MM.1S (cell line): Measurements from ENCODE around the gene DHRS7.

Experiments
- DNase-seq: peaks from one replicate; pipeline ENCODE4 v3.0.0-alpha.2; 2015
- H2AFZ ChIP-seq: fragments of 300-600 bp; sonication (generic); 2 replicates; pipeline ENCODE4 v1.6.0; 2016; ENCODE audit warnings: antibody characterized with exemption, low read length
- H3F3A ChIP-seq: fragments of 300-600 bp; sonication (generic); 2 replicates; pipeline ENCODE4 v1.6.1; 2016; ENCODE audit warnings: mild to moderate bottlenecking, antibody characterized with exemption, low read length, moderate library complexity, mixed read lengths; ENCODE audit not compliant: insufficient read depth
- H3K27ac ChIP-seq: fragments of 300-600 bp; sonication (generic); 2 replicates; pipeline ENCODE4 v1.5.1; 2016; ENCODE audit warnings: mild to moderate bottlenecking, low read length
- H3K27me3 ChIP-seq: fragments of 300-600 bp; sonication (generic); replicated peaks from 2 replicates; pipeline ENCODE4 v1.6.0; 2016; ENCODE audit warnings: low read length; ENCODE audit not compliant: insufficient read depth
- H3K36me3 ChIP-seq: fragments of 300-600 bp; sonication (generic); replicated peaks from 2 replicates; pipeline ENCODE4 v1.6.1; 2016; ENCODE audit warnings: mild to moderate bottlenecking, low read length, mixed read lengths; ENCODE audit not compliant: insufficient read depth
- H3K4me1 ChIP-seq: fragments of 300-600 bp; sonication (generic); 2 replicates; pipeline ENCODE4 v1.6.1; 2016; ENCODE audit warnings: low read length, mixed read lengths
- H3K4me2 ChIP-seq: fragments of 300-600 bp; sonication (generic); 2 replicates; pipeline ENCODE4 v1.6.0; 2016; ENCODE audit warnings: low read depth, low read length
- H3K4me3 ChIP-seq: fragments of 300-600 bp; sonication (generic); 2 replicates; pipeline ENCODE4 v1.5.1; 2016; ENCODE audit warnings: low read length, mixed read lengths
- H3K79me2 ChIP-seq: fragments of 300-600 bp; sonication (generic); 2 replicates; pipeline ENCODE4 v1.6.1; 2016; ENCODE audit warnings: mixed run types, low read length, mixed read lengths
- H3K9ac ChIP-seq: fragments of 300-600 bp; sonication (generic); 2 replicates; pipeline ENCODE4 v1.6.1; 2016; ENCODE audit warnings: low read length, mixed read lengths
- H3K9me2 ChIP-seq: fragments of 300-600 bp; sonication (generic); replicated peaks from 2 replicates; pipeline ENCODE4 v1.6.1; 2016; ENCODE audit warnings: mild to moderate bottlenecking, low read length, mixed read lengths; ENCODE audit not compliant: insufficient read depth
- H3K9me3 ChIP-seq: fragments of 300-600 bp; sonication (generic); replicated peaks from 2 replicates; pipeline ENCODE4 v1.6.1; 2016; ENCODE audit warnings: mild to moderate bottlenecking, low read length, mixed read lengths; ENCODE audit not compliant: insufficient read depth
- H4K20me1 ChIP-seq: fragments of 300-600 bp; sonication (generic); 2 replicates; pipeline ENCODE4 v1.6.1; 2016; ENCODE audit warnings: mild to moderate bottlenecking, low read length, moderate library complexity, mixed read lengths; ENCODE audit not compliant: insufficient read depth
- EZH2 ChIP-seq: fragments of 300-600 bp; sonication (generic); optimal IDR thresholded peaks from 2 replicates; pipeline ENCODE3; 2017; ENCODE audit warnings: low read depth, mild to moderate bottlenecking, antibody characterized with exemption, low read length, mixed read lengths
- EZH2phosphoT487 ChIP-seq: fragments of 300-600 bp; sonication (generic); IDR thresholded peaks from 2 replicates; pipeline ENCODE4 v1.6.1; 2018; ENCODE audit warnings: antibody characterized with exemption, low read length
- TF ChIP-seq, protein P1 (sequence below): fragments of 300-600 bp; sonication (generic); IDR thresholded peaks from 2 replicates; pipeline ENCODE4 v1.5.1; 2016; ENCODE audit warnings: antibody characterized with exemption, low read length, mixed read lengths

DHRS7 gene

DNA sequence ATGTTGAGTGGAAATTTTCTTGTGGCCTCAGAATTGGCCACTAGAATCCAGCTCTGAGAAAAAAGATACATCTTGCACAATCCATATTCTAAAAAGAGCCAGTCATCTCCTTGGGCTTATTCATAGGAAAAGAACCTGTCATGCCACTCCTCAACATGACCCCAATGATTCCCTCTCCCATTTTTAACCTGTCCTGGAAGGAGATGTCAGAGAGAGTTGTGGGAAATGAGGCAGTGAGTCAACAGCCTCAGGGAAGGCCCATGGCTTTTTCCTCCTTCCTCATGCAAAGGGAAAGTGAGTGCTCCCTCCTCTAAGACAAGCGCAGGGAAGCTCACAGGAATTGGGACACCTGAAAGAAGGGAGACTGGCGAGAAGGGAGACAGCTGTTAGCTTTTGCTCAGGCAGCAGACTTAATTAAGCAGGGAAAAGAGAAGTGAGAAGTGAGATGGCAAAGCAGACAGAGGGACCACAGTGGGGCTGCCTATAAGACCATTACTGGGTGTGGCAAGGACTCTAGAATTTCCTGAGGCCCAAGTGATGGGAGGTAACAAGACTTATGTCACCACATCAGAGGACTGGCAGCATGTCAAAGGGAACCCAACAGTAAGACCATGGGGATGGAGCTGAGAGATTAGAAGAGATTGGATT is 10.2 kb upstream of the DHRS7 start:
- no peak overlapping the region for H3K27ac ChIP-seq
- H3K4me3 ChIP-seq: no peak overlapping the region
- no peaks in the 10 kb centered on the region for H3K27me3 ChIP-seq
- no peaks in the 10 kb centered on the region for H3K4me1 ChIP-seq
- no peaks in the 10 kb centered on the region for H4K20me1 ChIP-seq
- no peaks in the 10 kb centered on the region for H3K9me3 ChIP-seq
- no peak for DNase-seq
- no peaks in the 10 kb centered on the region for H3F3A ChIP-seq
- H3K9ac ChIP-seq: no peak overlapping the region
- H3K4me2 ChIP-seq: no peak overlapping the region
- H2AFZ ChIP-seq: no peak overlapping the region
- H3K9me2 ChIP-seq: no peaks in the 10 kb centered on the region
- no peaks in the 10 kb centered on the region for H3K36me3 ChIP-seq
- TF ChIP-seq, protein P1, sequence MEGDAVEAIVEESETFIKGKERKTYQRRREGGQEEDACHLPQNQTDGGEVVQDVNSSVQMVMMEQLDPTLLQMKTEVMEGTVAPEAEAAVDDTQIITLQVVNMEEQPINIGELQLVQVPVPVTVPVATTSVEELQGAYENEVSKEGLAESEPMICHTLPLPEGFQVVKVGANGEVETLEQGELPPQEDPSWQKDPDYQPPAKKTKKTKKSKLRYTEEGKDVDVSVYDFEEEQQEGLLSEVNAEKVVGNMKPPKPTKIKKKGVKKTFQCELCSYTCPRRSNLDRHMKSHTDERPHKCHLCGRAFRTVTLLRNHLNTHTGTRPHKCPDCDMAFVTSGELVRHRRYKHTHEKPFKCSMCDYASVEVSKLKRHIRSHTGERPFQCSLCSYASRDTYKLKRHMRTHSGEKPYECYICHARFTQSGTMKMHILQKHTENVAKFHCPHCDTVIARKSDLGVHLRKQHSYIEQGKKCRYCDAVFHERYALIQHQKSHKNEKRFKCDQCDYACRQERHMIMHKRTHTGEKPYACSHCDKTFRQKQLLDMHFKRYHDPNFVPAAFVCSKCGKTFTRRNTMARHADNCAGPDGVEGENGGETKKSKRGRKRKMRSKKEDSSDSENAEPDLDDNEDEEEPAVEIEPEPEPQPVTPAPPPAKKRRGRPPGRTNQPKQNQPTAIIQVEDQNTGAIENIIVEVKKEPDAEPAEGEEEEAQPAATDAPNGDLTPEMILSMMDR: no peak
- TF ChIP-seq EZH2 (no peak), EZH2phosphoT487 (no peak)
- no peaks in the 10 kb centered on the region for H3K79me2 ChIP-seq

DNA sequence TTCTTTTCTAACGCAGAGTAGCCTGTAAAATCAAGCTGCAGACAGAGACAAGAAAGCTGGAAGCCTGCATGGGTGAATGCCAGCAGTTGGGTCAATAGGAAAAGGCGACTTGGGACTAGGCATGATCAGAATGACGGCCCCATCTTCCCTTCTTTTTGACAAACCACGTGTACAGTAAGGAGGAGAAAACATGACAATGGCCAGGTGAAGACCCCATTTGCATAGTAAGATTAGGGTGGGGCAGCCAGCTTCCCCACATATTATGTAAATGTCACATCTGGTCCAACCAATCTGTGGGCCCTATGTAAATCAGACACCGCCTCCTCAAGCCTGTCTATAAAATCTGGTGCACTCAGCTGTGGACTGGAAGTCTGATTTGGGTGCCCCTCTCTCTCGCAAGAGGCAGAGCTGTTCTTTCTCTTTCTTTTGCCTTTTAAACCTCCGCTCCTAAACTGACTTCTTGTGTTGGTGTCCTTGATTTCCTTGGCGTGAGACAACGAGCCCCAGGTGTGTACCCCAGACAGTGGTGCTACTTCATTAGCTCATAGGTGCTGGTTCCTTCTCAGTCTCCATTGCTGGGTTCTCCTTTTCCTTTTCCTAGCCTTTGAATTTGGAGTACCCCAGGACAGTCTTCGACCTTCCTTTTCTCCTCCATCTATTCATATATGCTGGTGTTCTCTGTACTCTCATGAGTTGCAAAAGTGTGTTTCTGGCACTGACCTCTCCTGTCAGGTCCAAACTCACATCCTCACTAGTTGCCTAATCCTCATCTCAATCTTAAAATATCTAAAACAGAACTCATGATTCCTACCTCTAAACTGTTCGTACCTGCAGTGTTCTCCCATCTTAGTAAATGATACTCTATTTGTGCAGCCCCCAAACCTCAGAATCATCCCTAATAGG is 9.4 kb upstream of the DHRS7 start:
- DNase-seq: no peak
- Histone ChIP-seq H3K79me2 (no peaks in the 10 kb centered on the region), H3K4me3 (no peak overlapping the region), H3K4me2 (no peak overlapping the region), H3K4me1 (no peaks in the 10 kb centered on the region), H3K9me2 (no peaks in the 10 kb centered on the region), H2AFZ (no peak overlapping the region), H3K9ac (no peak overlapping the region), H3K27ac (no peak overlapping the region), H3K27me3 (no peaks in the 10 kb centered on the region), H3K36me3 (no peaks in the 10 kb centered on the region), H4K20me1 (no peaks in the 10 kb centered on the region), H3K9me3 (no peaks in the 10 kb centered on the region), H3F3A (no peaks in the 10 kb centered on the region)
- TF ChIP-seq, protein P1: no peak
- TF ChIP-seq EZH2phosphoT487 (no peak), EZH2 (no peak)

DNA sequence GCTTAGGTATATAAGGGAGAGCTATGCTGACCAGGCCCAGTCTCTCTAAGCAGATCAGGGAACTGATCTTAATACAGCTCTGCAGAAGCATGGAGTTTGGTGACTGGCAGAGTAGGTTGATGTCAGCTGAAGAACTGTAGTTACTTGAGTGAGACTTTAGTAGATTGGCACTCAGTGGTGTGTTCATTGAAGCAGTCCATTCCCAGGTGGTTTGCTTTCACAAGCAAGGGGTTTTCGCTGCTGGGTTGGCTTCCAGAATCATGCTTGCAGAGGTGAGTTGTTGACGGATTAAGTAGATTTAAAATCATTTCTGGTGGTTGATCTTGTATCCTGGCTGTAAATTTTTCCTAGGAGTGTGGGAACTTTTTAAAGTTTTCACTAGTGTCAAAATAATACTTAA is 6.5 kb upstream of the DHRS7 start:
- Histone ChIP-seq H3K36me3 (no peaks in the 10 kb centered on the region), H3K4me2 (no peak overlapping the region), H2AFZ (no peak overlapping the region), H3K27me3 (no peaks in the 10 kb centered on the region), H3K9me2 (no peaks in the 10 kb centered on the region), H3K9ac (no peak overlapping the region), H4K20me1 (no peaks in the 10 kb centered on the region), H3K27ac (no peak overlapping the region), H3K4me1 (no peaks in the 10 kb centered on the region), H3K79me2 (no peaks in the 10 kb centered on the region), H3K4me3 (no peak overlapping the region), H3K9me3 (no peaks in the 10 kb centered on the region), H3F3A (no peaks in the 10 kb centered on the region)
- TF ChIP-seq EZH2: no peak
- TF ChIP-seq EZH2phosphoT487: no peak
- TF ChIP-seq, protein P1: no peak
- no peak for DNase-seq
